Hematopoietic multipotent progenitor cell treated with erythropoietin and hydrocortisone succinate and interleukin-3 and kit ligand, for 6 days (in vitro differentiated cells): ENCODE results near the gene LRRC55.
"Not testable (repeated sequence)": the region's sequence is repeated elsewhere in the genome, so short reads cannot be mapped to it uniquely, and the experiment has no call there.

Source experiments
- DNase-seq: peaks from one replicate; pipeline ENCODE4 v3.0.0-alpha.2; 2015

Gene LRRC55

DNA sequence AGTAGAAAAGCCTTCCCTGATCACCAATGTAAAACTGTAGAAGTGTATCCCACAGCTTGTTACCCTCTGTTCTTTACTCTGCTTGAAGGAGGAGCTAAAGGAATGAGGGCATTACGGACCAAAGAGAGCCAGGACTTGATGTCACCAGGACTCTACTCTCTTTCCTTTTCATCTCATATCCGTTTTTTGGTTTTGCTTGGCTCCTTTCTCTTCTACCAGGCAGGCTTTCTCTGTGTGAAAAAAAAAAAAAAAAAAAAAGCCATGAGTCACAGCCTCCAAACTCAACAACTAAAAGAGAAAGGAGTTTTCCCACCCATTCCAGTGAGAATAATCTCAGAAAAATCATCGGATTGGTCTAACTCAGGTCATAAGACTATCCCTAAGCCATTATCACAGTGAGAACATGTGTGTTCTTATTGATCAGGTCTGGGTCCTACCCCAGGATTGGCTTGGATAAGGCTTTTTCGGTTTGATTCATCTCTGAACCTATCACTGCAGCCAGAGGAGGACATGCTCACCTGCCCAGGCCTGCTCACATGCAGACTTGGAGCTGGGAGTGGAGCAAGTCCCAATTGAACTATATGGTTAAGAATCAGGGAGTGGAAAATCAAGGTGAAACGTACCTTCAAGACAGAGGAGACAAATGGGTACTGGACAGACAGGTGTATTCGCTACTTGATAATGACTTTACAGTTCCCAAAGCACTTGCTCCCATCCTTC is 19.4 kb upstream of the LRRC55 start:
- no peak for DNase-seq

DNA sequence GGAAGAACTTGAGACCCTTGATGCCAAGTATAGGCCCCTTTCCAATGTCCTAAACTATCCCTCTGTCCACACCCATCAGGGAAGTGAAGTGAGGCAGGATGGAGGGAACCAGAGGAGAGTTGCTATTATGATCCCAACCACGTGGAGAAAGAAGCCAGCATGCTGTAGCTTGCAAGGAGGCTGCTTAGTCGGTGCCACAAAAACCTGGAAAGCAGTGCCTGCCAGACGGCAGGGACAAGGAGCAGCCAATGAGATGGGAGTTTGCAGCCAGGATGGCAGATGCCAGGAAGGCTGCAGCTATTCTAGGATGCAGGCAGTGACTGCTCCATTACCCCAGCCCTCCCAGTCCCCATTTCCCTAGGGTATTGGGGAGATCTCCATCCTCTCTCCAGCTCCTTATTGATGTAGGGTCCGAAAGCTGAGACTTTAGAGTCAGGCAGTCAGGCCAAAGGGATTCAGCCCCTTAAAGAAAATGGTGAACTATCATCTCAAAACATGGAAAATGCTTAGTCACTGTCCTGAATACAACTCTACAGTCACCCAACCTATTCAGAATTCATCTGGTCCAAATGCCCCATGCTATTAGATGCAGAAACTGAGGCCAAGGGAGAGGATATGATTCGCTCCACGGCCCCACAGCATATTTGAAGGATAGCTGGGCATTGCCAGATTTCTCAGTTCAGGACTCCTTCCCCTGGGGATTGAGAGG is 18.4 kb upstream of the LRRC55 start:
- DNase-seq = no peak

DNA sequence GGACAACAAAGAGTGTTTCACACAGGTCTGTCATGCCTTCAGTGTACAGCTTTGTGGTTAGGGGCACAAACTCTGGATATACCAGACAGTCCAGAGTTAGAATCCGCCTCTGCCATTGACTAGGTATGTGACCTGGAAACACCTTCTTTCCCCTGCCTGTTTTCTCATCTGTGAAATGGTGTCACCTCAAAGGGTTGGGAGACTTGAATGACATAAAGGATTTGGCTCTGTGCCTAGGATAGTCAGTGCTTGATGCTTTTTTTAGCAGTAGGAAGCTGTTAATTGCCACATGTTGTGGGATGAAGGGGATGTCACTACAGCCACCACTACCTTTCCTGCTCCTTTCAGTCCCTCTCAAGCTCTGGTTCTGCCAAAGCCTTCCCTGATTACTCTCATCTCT is 17.4 kb upstream of the LRRC55 start:
- no peak for DNase-seq

DNA sequence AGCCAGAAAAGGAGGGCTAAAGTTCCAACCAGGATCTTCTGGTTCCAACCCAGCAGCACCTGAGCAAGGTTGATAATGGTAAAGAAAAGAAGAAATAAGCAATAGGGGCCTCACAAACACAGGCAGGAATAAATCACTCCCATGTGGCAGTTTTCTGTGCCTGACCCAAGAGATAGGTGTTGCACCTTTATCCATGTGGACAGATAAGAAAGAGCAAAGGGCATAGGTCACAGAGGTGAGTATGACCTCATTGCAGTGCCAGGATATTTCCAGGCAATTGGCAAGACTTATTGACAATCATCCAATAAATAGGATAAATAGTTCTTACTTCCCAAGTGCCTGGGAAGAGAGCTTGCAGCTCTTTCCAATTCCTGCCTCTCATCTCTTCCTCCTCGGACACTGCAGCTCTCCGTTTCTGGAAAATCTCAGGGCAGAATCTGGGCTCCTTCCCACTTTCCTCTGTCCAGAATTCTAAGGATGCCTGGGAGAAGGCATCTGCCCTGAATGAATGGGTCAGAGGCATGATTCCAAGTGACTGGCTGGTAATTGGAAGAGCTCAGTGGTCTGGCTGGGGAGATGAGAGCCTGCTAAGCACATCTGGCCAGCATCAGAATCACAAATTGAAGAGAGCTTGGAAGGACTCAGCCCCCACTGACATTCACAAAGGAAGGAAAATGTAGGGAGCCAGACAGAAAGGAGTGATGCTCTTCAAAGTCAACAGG is 14.5 kb upstream of the LRRC55 start:
- no peak for DNase-seq

DNA sequence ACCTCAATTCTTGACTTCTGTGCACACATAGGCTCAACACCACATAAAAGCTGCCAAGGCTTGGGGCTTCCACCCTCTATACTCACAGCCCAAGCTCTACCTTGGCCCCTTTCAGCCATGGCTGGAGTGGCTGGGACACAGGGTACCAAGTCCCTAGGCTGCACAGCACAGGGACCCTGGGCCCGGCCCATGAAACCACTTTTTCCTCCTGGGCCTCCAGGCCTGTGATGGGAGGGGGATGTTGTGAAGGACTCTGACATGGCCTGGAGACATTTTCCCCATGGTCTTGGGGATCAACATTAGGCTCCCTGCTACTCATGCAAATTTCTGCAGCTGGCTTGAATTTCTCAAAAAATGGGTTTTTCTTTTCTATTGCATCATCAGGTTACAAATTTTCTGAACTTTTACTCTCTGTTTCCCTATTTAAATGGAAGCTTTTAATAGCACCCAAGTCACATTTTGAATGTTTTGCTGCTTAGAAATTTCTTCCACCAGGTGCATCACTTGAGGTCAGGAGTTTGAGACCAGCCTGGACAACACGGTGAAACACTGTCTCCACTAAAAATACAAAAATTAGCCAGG is 11.9 kb upstream of the LRRC55 start:
- DNase-seq = not testable (repeated sequence)

DNA sequence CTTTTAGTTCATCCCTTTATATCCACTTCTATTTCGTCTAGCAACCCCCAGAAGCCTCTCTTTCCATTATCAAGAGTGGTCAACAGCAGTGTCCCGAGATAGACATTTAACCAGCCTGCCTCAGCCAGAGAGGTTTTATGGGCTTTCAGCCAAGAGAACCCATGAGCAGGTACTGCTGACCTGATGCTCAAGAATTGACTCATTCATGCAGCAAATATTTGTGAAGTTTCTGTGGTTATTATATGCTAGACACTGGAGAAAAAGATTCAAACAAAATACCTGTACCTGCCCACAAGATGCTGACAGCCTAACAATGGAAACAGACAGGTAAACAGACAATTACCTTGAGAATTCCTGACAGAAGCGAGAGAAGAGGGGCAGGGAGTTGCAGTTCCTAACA is 9.7 kb upstream of the LRRC55 start:
- no peak for DNase-seq

DNA sequence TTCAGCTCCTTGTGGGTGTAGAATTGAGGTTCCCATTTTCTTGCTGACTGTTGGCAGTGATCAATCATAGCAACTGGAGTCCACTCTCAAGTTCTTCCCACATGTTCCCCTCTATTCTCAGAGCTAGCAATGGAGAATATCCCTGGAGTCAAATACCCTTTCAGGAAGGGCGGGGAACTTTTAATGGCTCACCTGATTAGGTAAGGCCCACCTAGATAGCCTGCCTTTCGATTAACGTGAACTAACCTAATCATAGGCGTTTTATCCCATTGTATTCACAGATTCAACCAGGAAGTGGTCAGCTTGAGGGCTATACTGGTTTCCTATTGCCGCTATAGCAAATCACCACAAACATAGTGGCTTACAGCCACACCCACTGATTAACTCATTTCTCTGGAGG is 7.1 kb upstream of the LRRC55 start:
- DNase-seq = no peak

DNA sequence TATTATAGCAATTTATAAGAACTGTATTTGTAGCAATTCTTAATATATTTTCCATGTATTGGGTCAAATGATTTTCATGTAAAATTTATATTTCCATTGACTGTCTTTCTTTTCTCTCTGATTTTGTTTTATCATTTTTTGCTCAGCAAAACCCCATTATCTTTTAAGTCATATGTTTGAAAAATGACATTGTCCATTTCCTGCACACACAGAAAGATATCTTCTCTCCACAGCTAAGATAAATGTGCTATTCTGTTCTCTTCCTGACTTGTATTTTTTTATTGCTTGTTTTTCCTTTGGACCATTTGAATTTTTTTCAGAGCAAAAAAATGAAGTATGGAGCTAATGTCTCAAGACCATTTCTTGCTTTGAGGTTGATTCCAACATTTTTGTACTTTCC is 6.3 kb upstream of the LRRC55 start:
- no peak for DNase-seq

DNA sequence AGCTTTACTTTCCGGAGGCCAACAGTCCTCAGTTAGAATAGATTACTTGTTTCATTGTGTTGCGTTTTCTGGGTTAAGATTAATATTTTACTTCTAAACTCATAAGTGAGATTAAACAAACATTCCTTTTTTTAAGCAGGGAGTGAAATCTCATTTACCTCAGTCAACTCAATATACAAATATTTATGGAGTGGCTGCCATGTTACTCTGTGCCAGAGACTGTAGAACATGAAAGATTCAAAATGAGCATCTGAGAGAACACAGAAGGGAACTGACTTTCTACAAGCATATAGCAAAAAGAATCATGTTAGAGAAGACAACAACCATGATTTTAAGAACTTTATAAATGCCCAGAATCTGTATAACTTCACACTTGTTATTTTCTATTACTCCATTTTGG is 3.4 kb upstream of the LRRC55 start:
- no peak for DNase-seq

DNA sequence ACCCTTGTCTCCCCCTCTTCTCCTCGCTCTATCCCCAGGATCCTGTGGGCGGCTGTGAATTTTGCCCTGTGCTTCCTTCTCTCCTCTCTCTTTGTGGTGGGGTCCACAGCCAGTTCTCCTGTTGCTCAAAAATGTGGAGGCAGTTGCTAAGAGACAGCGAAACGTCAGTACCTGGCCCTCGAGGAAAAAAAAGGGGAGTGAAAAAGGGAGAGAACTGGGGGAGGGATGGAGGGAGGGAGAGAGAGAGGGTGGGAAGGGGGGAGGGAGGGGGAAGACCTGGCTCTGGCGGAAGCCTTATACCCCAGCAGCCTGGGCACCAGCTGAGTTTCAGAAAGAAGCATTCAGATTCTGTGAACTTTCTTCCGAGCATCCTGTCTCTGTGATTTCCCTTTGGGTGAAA is 2.1 kb upstream of the LRRC55 start:
- DNase-seq = no peak

DNA sequence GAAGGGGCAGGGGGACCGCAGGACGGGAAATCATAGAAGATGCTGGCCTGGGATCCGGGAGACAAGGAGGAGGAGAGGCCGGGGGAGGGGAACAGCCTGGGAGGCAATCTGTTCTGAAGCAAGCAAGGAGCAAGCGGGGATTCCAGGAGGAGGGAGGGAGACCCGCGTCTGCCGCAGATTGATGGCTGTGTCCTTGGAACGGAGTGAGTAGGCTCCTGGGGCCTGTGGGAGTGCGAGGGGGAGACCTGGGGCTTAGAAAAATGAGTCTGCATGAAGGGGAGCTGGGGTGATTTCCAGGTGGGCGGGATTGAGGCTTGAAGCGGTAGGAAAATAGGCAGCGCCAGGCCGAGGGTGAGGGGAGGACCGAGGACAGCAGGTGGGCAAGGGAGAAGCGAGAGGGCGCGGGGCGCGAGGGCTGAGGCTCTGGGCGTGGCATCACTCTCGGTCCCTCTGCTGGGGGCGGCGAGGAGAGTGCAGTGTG is 1.6 kb upstream of the LRRC55 start:
- no peak for DNase-seq

DNA sequence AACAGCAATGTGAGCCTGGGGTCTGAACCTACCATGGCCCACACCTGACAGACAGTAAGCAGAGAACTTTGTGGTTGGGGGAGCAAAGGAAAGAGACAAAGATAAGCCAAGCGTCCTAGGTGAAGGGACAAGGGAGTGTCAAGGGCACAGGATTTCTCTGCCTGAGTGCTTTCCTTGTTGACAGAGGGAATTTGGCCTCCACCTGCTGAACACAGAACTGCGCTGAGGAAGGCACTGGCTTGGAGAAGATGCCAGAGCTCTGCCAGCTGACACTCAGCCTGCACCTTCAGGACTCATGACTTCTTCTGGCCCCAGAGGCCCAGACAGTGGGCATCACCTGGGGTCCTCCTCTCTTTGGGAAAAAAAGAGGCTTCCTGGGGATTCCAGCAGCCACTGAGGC is 789 bp upstream of the LRRC55 start:
- no peak for DNase-seq

DNA sequence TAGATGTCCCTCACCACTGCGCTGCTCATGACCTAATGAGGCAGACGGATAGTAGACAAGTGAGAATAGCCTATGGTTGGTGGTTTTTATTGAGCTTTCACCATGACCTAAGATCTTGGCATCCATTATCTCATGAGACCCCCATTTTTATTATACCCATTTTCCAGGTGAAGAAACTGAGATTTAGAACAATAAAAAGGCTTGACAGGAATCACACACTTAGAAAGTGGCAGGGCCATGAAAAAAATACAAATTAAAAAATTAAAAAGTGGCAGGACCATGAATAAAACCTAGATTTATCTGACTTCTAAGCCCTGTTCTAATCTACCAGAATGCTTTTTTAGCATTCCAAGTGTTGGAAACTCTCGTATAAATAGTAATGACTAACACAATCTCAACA is 1.1 kb downstream of the LRRC55 start:
- DNase-seq = no peak

DNA sequence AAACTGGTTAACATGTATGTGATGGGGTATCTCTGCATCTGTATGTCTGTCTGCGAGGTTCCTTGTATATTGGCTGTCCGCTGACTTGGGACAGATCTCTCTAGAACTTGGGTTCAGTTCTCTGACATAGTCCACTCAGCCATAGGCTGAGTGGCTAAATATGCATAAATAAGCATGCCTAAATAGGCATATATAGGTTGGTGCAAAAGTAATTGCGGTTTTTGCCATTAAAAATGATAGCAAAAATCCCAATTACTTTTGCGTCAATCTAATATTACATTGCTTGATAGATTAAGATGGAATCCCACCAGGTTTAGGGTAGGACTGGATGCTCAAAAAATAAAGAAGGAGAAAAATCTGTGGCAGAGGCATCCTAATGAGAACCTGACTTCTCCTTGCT is 8.8 kb downstream of the LRRC55 start:
- DNase-seq = no peak

DNA sequence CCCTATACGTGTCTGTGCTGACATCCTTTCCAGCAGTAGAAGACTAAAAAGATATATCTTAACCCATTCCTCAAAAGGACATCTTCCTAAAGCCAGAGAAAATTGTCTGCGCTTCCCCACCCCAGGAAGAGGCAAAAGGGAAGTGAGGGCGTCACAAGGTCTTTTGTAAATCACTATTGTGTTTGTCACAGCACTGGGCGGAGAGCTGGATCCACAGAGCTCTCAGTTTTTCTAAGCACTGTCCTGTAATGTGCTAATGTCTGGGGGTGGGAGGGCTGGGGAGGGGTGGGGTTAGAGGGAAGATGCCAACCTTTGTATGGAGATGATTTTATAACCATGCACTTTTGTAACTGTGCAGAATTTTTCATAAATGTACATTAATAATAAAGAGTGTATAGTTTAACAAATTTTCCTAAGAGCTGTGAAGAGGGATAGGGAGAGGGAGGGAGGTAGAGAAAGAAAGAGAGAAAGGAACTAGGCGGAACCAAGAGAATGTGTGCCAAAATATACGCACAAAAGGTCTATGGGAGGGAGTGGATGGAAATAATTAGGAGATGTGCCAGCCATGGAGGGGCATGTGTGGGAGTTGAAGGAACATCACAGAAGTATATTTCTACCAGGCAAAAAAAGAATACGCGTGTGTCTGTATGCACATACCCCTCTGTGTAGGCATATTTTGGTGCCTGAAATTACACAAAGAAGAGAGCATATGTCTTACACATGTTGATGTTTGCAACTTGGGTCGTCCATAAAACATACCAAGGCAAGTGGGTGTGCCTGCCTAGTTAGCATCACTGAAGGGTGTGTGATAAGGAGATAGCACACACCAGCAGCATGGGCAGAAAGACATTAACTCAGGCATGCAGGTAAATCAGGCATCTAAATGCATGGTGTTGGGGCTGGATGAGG is 9.8 kb downstream of the LRRC55 start:
- no peak for DNase-seq

DNA sequence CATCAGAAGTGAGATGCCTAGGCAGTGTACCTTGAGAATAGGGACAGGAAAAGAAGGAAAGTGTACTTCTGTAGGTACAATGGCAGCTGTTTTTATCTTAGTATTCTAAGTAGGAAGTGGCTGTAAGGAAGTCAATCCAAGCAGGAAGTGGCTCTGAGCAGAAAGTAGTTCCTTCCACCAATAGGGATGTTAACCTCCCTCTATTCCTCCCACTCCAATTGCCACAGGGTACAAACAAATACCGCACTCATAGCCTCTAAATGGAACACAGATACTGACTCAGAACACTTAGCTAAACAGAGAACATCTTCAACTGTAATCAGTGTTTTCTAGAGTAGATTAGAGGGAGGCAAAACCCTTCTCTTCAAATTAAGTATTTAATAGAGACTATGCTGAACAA is 10.6 kb downstream of the LRRC55 start:
- no peak for DNase-seq

DNA sequence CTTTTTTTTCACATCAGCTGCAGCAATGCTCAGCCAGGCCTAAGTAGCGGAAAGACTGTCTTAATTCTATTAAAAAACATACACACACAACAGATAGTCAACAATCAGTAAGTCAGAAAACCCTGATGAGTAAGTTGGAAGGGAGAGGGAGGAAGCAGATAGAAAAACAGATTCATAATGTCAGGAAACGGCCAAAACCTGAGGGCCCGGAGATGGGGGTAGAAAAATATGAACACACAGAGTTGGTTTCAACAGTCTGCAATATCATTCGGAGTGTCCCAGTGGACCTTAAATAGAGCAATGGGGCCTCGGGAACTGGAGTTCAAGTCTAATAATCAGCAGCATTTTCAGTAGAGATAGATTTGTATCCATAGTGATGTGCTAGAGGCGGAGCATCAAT is 14.8 kb downstream of the LRRC55 start:
- no peak for DNase-seq

DNA sequence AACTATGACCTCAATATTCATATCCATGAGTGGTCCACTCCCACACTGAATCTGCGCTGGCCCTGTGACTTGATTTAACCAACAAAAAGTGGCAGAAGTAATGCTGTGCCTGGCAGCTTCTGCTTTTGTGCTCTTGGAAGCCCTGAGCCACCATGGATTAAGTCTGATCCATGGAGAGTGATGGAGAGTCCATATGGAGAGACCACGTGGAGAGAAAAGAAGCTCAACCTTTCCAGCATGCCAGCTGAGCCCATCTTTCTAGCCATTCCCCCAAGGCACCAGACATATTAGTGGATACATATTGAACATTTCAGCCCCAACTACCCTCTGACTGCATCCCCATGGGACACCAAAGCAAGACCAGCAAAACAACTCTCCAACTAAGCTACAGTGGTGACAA is 16.0 kb downstream of the LRRC55 start:
- no peak for DNase-seq

DNA sequence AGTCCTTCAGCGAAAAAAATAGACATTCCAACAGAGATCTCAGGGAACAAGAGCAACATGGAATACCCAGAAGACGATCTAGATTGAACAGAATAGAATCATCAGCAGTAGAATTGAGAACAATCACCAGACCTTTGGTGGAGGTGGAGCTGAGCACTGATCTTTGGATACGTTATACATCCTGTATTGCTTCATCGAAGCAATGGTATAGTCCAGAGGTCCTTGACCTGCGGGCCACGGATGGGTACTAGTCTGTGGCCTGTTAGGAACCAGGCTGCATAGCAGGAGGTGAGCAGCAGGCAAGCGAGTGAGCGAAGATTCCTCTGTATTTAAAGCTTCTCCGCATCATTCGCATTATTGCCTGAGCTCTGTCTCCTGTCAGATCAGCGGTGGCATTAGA is 17.6 kb downstream of the LRRC55 start:
- no peak for DNase-seq

DNA sequence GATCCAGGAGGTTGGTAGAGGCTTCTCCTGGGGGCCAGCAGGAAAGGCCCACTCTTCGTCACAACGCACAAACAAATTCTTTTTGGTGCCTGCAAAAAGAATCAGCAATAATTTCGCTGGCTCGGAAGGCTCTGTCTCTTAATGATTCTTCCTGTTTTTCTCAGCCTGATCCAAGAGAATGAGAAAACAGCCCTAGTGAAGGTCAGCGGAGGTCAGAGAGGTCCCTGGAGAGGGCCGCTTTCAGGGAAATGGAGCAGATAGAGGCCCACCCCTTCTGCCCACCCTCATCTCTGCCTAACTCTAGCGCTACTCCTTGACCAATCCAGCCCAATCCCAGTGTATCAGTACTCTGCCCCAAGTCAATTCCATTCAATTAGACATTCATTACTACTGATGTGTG is 19.2 kb downstream of the LRRC55 start:
- DNase-seq = no peak

DNA sequence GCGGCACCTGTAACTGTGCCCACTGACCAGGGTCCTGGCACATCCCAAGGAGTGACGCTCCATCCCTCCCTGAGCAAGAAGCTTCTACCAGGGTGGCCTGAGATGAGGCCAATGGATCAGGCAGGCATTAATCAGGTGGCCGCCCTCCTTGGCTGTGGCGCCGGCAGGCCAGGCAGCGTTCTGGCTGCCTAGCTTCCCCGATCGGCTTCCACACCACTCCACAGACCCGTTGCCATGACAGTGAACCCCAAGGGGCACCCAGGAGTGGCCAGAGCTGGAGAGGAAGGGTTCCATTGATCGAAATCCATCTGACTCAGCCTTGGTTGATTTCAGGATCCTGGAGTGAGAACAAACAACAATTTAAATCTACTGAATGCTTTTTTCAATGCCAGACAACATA is 20.5 kb downstream of the LRRC55 start:
- DNase-seq = no peak

DNA sequence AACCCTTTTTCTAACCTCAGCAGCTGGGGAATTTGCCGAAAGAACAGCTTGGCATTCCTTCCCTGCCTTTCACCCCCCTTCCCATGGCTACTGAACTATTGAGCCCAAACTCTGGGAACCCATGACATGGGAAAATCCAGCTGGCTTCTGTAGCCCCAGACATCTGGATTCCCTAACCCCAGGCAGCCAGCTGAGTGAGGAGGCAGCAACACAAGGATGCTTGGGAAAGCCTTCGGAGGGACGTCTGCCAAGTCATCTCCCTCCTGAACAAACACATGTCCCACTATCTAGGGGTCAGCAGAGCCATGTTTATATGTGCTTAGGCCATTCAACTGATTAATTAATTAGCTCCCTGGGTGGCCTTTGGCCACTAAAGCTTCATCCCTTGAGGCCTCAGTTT is 21.6 kb downstream of the LRRC55 start:
- DNase-seq = no peak
